Prostate gland (tissue), 2 donors: ENCODE results near the gene STAT3. TPM values are rescaled to one million over a fixed set of nuclear protein-coding genes. Genes with fewer than 3 reads are reported as not detected.
A peak's percentile ranks its signal among the peaks of the same experiment; 100 is the strongest.
"Not testable (repeated sequence)": the region's sequence is repeated elsewhere in the genome, so short reads cannot be mapped to it uniquely, and the experiment has no call there.

Experiments used
- DNase-seq: peaks from one replicate; pipeline ENCODE4 v3.0.0-alpha.2; 2019; ENCODE audit warnings: low spot score
- H3K27ac ChIP-seq, 2 donors: fragments of 200-600 bp; sonication (generic); 2 replicates each; pipeline ENCODE4 v1.5.1; 2017 to 2019
- H3K27me3 ChIP-seq: fragments of 200-600 bp; sonication (generic); replicated peaks from 2 replicates; pipeline ENCODE4 v1.5.1; 2019; ENCODE audit not compliant: insufficient read depth
- H3K36me3 ChIP-seq, 2 donors: fragments of 200-600 bp; sonication (generic); 1 replicate in 1 of 2; 2 replicates in 1 of 2; pipeline versions ENCODE4 v1.5.1 to v1.8.1; 2017 to 2019
- H3K4me1 ChIP-seq: fragments of 200-600 bp; sonication (generic); replicated peaks from 2 replicates; pipeline ENCODE4 v1.5.1; 2019
- H3K4me3 ChIP-seq, 2 donors: fragments of 200-600 bp; sonication (generic); 2 replicates each; pipeline ENCODE4 v1.5.1; 2017 to 2019
- H3K9me3 ChIP-seq: fragments of 200-600 bp; sonication (generic); 2 replicates; pipeline ENCODE4 v1.5.1; 2017
- CTCF ChIP-seq, 4 experiments: fragments of 200-600 bp in 2 of 4; fragments of 450-650 bp in 2 of 4; sonication (generic) in 2 of 4; IDR thresholded peaks; 1 replicate in 3 of 4; 2 replicates in 1 of 4; pipeline ENCODE4 v1.5.1; 2016 to 2019; ENCODE audit warnings: antibody characterized with exemption in 4 of 4, mild to moderate bottlenecking in 2 of 4, moderate library complexity in 2 of 4
- POLR2A ChIP-seq: fragments of 450-650 bp; IDR thresholded peaks from one replicate; pipeline ENCODE4 v1.6.1; 2016; ENCODE audit warnings: antibody characterized with exemption, mild to moderate bottlenecking
- POLR2AphosphoS5 ChIP-seq: sonication (generic); formaldehyde crosslinking; IDR thresholded peaks from one replicate; pipeline ENCODE4 v1.6.1; 2017; ENCODE audit warnings: antibody characterized with exemption
- WGBS: methylation state at CpG from one replicate; pipeline ENCODE4 v1.1.5; 2018; 5-methylcytosine and 5-hydroxymethylcytosine counted together
- intact Hi-C: fragments of 100-400 bp; cut with DNase I; formaldehyde crosslinking; loops from one replicate; pipeline ENCODE4 v1.14.2; 2022
- total RNA-seq, 2 donors: library from RNA; depleted of rRNA; stranded (reverse); fragments of >200 nt; gene quantifications; one replicate each; pipeline ENCODE4 v1.1.0, GENCODE V29; 2016

The STAT3 gene
- total RNA-seq, 2 donors from 2014 or later = 188 to 230 TPM

- no peaks in the 10 kb centered on the region for H3K27me3 ChIP-seq
- no peak overlapping the region for H3K4me3 ChIP-seq
- TF ChIP-seq CTCF (IDR thresholded peaks at IDR 0.05) = no peak
- TF ChIP-seq POLR2A = no peak
- no peak for TF ChIP-seq POLR2AphosphoS5
- H3K27ac ChIP-seq = no peak overlapping the region
- intact Hi-C loops = no loop called here
- peaks cover 15% of the 10 kb centered on the region for H3K4me1 ChIP-seq
- DNase-seq = no peak
- no peaks in the 10 kb centered on the region for H3K9me3 ChIP-seq
- H3K36me3 ChIP-seq = peaks cover 11 to 13% of the 10 kb centered on the region in 2 donors
- WGBS = 88% methylated on average over 35 of the region's 35 CpGs
Observed at GRCh38 chr17:42405076-42405475, 16.8 kb upstream of the STAT3 start.

- no peak for DNase-seq
- Histone ChIP-seq H3K27ac (no peak overlapping the region), H3K4me3 (no peak overlapping the region), H3K4me1 (peaks cover 10% of the 10 kb centered on the region), H3K36me3 (peaks cover 11 to 13% of the 10 kb centered on the region in 2 donors), H3K9me3 (no peaks in the 10 kb centered on the region), H3K27me3 (no peaks in the 10 kb centered on the region)
- 86% methylated on average over 63 of the region's 63 CpGs for WGBS
- TF ChIP-seq CTCF (IDR thresholded peaks at IDR 0.05) (no peak), POLR2A (no peak), POLR2AphosphoS5 (no peak)
- intact Hi-C loops = no loop called here
Observed at GRCh38 chr17:42404326-42405055, 16.2 kb upstream of the STAT3 start.

- H3K27ac ChIP-seq = no peak overlapping the region
- H3K4me3 ChIP-seq = no peak overlapping the region
- intact Hi-C loops = loop anchor here (2.0 kb wide), 1 partner anchor 80 kb away; no protein-coding TSS in a partner anchor
- no peak for DNase-seq
- TF ChIP-seq POLR2A (no peak), CTCF (IDR thresholded peaks at IDR 0.05) (peak in 1 of 4 experiments; percentile 11)
- no peaks in the 10 kb centered on the region for H3K9me3 ChIP-seq
- 71% methylated on average over 6 of the region's 6 CpGs for WGBS
- H3K36me3 ChIP-seq = peaks cover 11 to 13% of the 10 kb centered on the region in 2 donors
- no peaks in the 10 kb centered on the region for H3K27me3 ChIP-seq
- peaks cover 10% of the 10 kb centered on the region for H3K4me1 ChIP-seq
Observed at GRCh38 chr17:42403150-42403549, 14.9 kb upstream of the STAT3 start.

GRCh38 chr17:42402117-42402516 lies 13.9 kb upstream of the STAT3 start:
- peaks cover 6% of the 10 kb centered on the region for H3K4me1 ChIP-seq
- no peaks in the 10 kb centered on the region for H3K27me3 ChIP-seq
- peaks cover 11 to 13% of the 10 kb centered on the region in 2 donors for H3K36me3 ChIP-seq
- TF ChIP-seq POLR2AphosphoS5 (no peak), CTCF (IDR thresholded peaks at IDR 0.05) (no peak), POLR2A (no peak)
- 32% methylated on average over 3 of the region's 3 CpGs for WGBS
- no peak overlapping the region for H3K27ac ChIP-seq
- DNase-seq = no peak
- H3K4me3 ChIP-seq = no peak overlapping the region
- intact Hi-C loops = loop anchor here (2.0 kb wide), 1 partner anchor 79 kb away; no protein-coding TSS in a partner anchor
- no peaks in the 10 kb centered on the region for H3K9me3 ChIP-seq

- DNase-seq, H3K4me1 ChIP-seq, H3K27me3 ChIP-seq, H3K27ac ChIP-seq, H3K4me3 ChIP-seq, H3K9me3 ChIP-seq, intact Hi-C loops: not testable (repeated sequence)
- 83% methylated on average over 8 of the region's 8 CpGs for WGBS
- peaks cover 11 to 13% of the 10 kb centered on the region in 2 donors for H3K36me3 ChIP-seq
Observed at GRCh38 chr17:42400844-42401375, 12.7 kb upstream of the STAT3 start.
